H1 (cell line): ENCODE measurements around the gene PCSK4. TPM values are rescaled to one million over a fixed set of nuclear protein-coding genes. Genes with fewer than 3 reads are reported as not detected.

ENCODE experiments used
- CTCF ChIA-PET: fragments of 300-600 bp; sonication (Branson Sonifier 250); formaldehyde crosslinking; loops from one replicate; lab custom pipeline; 2021; ENCODE audit not compliant: partially characterized antibody; lab: Charles Lee
- POLR2A ChIA-PET: fragments of 300-600 bp; sonication (Branson Sonifier 250); formaldehyde crosslinking; loops from one replicate; lab custom pipeline; 2021; ENCODE audit warnings: inconsistent platforms; ENCODE audit not compliant: partially characterized antibody; lab: Charles Lee
- DNase-seq, 2 experiments: peaks; one replicate each; pipeline versions ENCODE4 v3.0.0 to v3.0.0-alpha.2; 2010 to 2022; ENCODE audit warnings: low spot score in 2 of 2, low read depth in 1 of 2, mixed read lengths in 1 of 2
- FAIRE-seq: peaks from 2 replicates; lab custom pipeline; 2011; peaks lifted over from hg19 to GRCh38; lab: Jason Lieb, UNC
- H2AFZ ChIP-seq: 2 replicates; pipeline ENCODE4 v1.8.1; 2012; ENCODE audit warnings: low read length, inconsistent platforms
- H2AK5ac ChIP-seq: 2 replicates; pipeline ENCODE4 v1.6.1; 2013; ENCODE audit warnings: low read depth, low read length
- H2BK120ac ChIP-seq: replicated peaks from 2 replicates; pipeline ENCODE3; 2013; ENCODE audit warnings: low read depth, low read length, inconsistent platforms
- H2BK12ac ChIP-seq: 2 replicates; pipeline ENCODE4 v1.6.1; 2013; ENCODE audit warnings: low read depth, low read length
- H2BK15ac ChIP-seq: 2 replicates; pipeline ENCODE4 v1.6.1; 2013; ENCODE audit warnings: low read length
- H2BK20ac ChIP-seq: 2 replicates; pipeline ENCODE4 v1.6.1; 2013; ENCODE audit warnings: low read length
- H2BK5ac ChIP-seq: 2 replicates; pipeline ENCODE4 v1.6.1; 2013; ENCODE audit warnings: low read depth, low read length
- H3K14ac ChIP-seq: 2 replicates; pipeline ENCODE4 v1.6.1; 2013; ENCODE audit warnings: inconsistent platforms; ENCODE audit not compliant: insufficient read length
- H3K18ac ChIP-seq: 2 replicates; pipeline ENCODE4 v1.6.1; 2013; ENCODE audit warnings: low read length; ENCODE audit errors: extremely low read depth
- H3K23ac ChIP-seq: 2 replicates; pipeline ENCODE4 v1.6.1; 2013; ENCODE audit warnings: inconsistent platforms; ENCODE audit not compliant: insufficient read length
- H3K23me2 ChIP-seq: 2 replicates; pipeline ENCODE4 v1.6.1; 2013; ENCODE audit warnings: low read depth, low read length
- H3K27ac ChIP-seq: 2 replicates; pipeline ENCODE4 v1.6.1; 2011; ENCODE audit warnings: low read depth, low read length, inconsistent platforms
- H3K27me3 ChIP-seq, 4 experiments: replicated peaks in 1 of 4; 1 replicate in 1 of 4; 2 replicates in 3 of 4; pipeline versions ENCODE4 v1.6.1 to v1.8.1; 2011 to 2013; ENCODE audit warnings: low read length in 3 of 4, mild to moderate bottlenecking in 3 of 4, inconsistent platforms in 2 of 4, mixed read lengths in 2 of 4, moderate library complexity in 1 of 4; ENCODE audit not compliant: control insufficient read depth in 3 of 4, insufficient read depth in 3 of 4; ENCODE audit errors: extremely low read depth in 1 of 4
- H3K36me3 ChIP-seq, 4 experiments: 2 replicates each; pipeline versions ENCODE4 v1.6.1 to v1.8.1; 2011 to 2013; ENCODE audit warnings: mild to moderate bottlenecking in 4 of 4, low read length in 3 of 4, moderate library complexity in 2 of 4, control low read depth in 1 of 4, inconsistent platforms in 1 of 4; ENCODE audit not compliant: insufficient read depth in 4 of 4, control insufficient read depth in 2 of 4
- H3K4ac ChIP-seq: replicated peaks from 2 replicates; pipeline ENCODE3; 2013; ENCODE audit warnings: low read length, low read depth, mixed read lengths, inconsistent platforms; ENCODE audit not compliant: insufficient read length
- H3K4me1 ChIP-seq, 4 experiments: replicated peaks in 1 of 4; 1 replicate in 1 of 4; 2 replicates in 3 of 4; pipeline versions ENCODE4 v1.6.1 to v1.8.1; 2011 to 2013; ENCODE audit warnings: low read length in 3 of 4, inconsistent platforms in 2 of 4, mixed read lengths in 1 of 4; ENCODE audit not compliant: insufficient read depth in 4 of 4, control insufficient read depth in 3 of 4
- H3K4me2 ChIP-seq, 2 experiments: 2 replicates each; pipeline versions ENCODE4 v1.6.1 to v1.8.1; 2011 to 2013; ENCODE audit warnings: low read depth in 2 of 2, low read length in 2 of 2, control low read depth in 1 of 2, inconsistent platforms in 1 of 2, mild to moderate bottlenecking in 1 of 2; ENCODE audit not compliant: insufficient read depth in 1 of 2
- H3K4me3 ChIP-seq, 4 experiments: fragments of 200-600, 300-600 bp in 1 of 4; sonication (generic), shearing (Covaris generic), sonication (Bioruptor Twin) in 1 of 4; 2 replicates each; pipeline versions ENCODE4 v1.5.1 to v1.8.1; 2011 to 2016; ENCODE audit warnings: low read length in 4 of 4, low read depth in 3 of 4, control low read depth in 2 of 4, inconsistent platforms in 2 of 4, mild to moderate bottlenecking in 2 of 4, mixed read lengths in 1 of 4, moderate library complexity in 1 of 4; ENCODE audit not compliant: insufficient read depth in 2 of 4; ENCODE audit errors: extremely low read depth in 1 of 4
- H3K56ac ChIP-seq: replicated peaks from 2 replicates; pipeline ENCODE3; 2013; ENCODE audit warnings: low read depth, mild to moderate bottlenecking, mixed read lengths, low read length, inconsistent platforms; ENCODE audit not compliant: insufficient read length
- H3K79me1 ChIP-seq: 2 replicates; pipeline ENCODE4 v1.6.1; 2013; ENCODE audit warnings: low read depth, low read length, control low read depth
- H3K79me2 ChIP-seq, 2 experiments: 2 replicates each; pipeline versions ENCODE4 v1.6.1 to v1.8.1; 2012 to 2013; ENCODE audit warnings: low read length in 2 of 2, mild to moderate bottlenecking in 2 of 2, inconsistent platforms in 1 of 2; ENCODE audit not compliant: insufficient read depth in 2 of 2, control insufficient read depth in 1 of 2
- H3K9ac ChIP-seq, 4 experiments: replicated peaks in 1 of 4; 1 replicate in 1 of 4; 2 replicates in 3 of 4; pipeline versions ENCODE4 v1.6.1 to v1.8.1; 2011 to 2013; ENCODE audit warnings: low read depth in 3 of 4, low read length in 3 of 4, control low read depth in 2 of 4, mild to moderate bottlenecking in 2 of 4, moderate library complexity in 2 of 4, inconsistent platforms in 1 of 4; ENCODE audit errors: extremely low read depth in 1 of 4
- H3K9me3 ChIP-seq, 2 experiments: 2 replicates each; pipeline versions ENCODE4 v1.6.1 to v1.8.1; 2012 to 2013; ENCODE audit warnings: mild to moderate bottlenecking in 2 of 2, moderate library complexity in 2 of 2, control low read depth in 1 of 2, inconsistent platforms in 1 of 2, low read depth in 1 of 2, low read length in 1 of 2, mixed read lengths in 1 of 2; ENCODE audit not compliant: insufficient read depth in 2 of 2
- H4K20me1 ChIP-seq, 2 experiments: replicated peaks in 1 of 2; 2 replicates each; pipeline versions ENCODE3 to v1.8.1; 2011 to 2013; ENCODE audit warnings: inconsistent platforms in 2 of 2, low read length in 2 of 2, mild to moderate bottlenecking in 1 of 2; ENCODE audit not compliant: insufficient read depth in 2 of 2, control insufficient read depth in 1 of 2
- H4K5ac ChIP-seq: 2 replicates; pipeline ENCODE4 v1.6.1; 2013; ENCODE audit warnings: low read length, low read depth, mixed read lengths, inconsistent platforms; ENCODE audit not compliant: insufficient read length
- H4K8ac ChIP-seq: 2 replicates; pipeline ENCODE4 v1.8.0; 2013; ENCODE audit warnings: mild to moderate bottlenecking, moderate library complexity, low read length, inconsistent platforms; ENCODE audit not compliant: insufficient read depth; ENCODE audit errors: extremely low read depth
- H4K91ac ChIP-seq: replicated peaks from 2 replicates; pipeline ENCODE3; 2013; ENCODE audit warnings: low read length, mixed read lengths, inconsistent platforms; ENCODE audit not compliant: insufficient read length
- CHD2 ChIP-seq: IDR thresholded peaks from 2 replicates; pipeline ENCODE4 v1.6.1; 2012; ENCODE audit warnings: low read length, improper control_type of control experiment
- FOSL1 ChIP-seq: IDR thresholded peaks from 2 replicates; pipeline ENCODE4 v1.6.1; 2011; ENCODE audit warnings: mild to moderate bottlenecking, low read depth, low read length, moderate library complexity; ENCODE audit not compliant: insufficient read depth
- PHF8 ChIP-seq: fragments of 200-600 bp; sonication (generic); conservative IDR thresholded peaks from 2 replicates; pipeline ENCODE4 v1.7.1; 2012; ENCODE audit warnings: low read depth, mild to moderate bottlenecking, inconsistent platforms, low read length, moderate library complexity
- POU5F1 ChIP-seq: IDR thresholded peaks from 2 replicates; pipeline ENCODE4 v1.6.1; 2011; ENCODE audit warnings: low read depth, mild to moderate bottlenecking, low read length, moderate library complexity
- RBBP5 ChIP-seq: IDR thresholded peaks from 2 replicates; pipeline ENCODE4 v1.7.1; 2012; ENCODE audit warnings: low read depth, mild to moderate bottlenecking, inconsistent platforms, low read length, moderate library complexity, borderline replicate concordance
- RXRA ChIP-seq: IDR thresholded peaks from 2 replicates; pipeline ENCODE4 v1.6.1; 2011; ENCODE audit warnings: low read depth, mild to moderate bottlenecking, low read length, moderate library complexity; ENCODE audit not compliant: insufficient read depth
- WGBS, 2 experiments: shearing (Covaris generic) in 1 of 2; methylation state at CpG; one replicate each; pipeline versions ENCODE4 v1.1.6 to v1.1.7; 2013 to 2015; ENCODE audit warnings: low lambda C conversion rate in 2 of 2, mixed read lengths in 2 of 2, inconsistent platforms in 1 of 2, low coverage in 1 of 2, missing lambda C conversion rate in 1 of 2; ENCODE audit not compliant: insufficient replicate concordance in 2 of 2, insufficient coverage in 1 of 2, insufficient read length in 1 of 2; ENCODE audit errors: extremely low coverage in 1 of 2, missing lambda C conversion rate in 1 of 2; 5-methylcytosine and 5-hydroxymethylcytosine counted together
- polyA plus RNA-seq, 7 experiments: library from polyadenylated mRNA; depleted of rRNA in 3 of 7; stranded (reverse) in 5 of 7; unstranded in 2 of 7; fragments of >200 nt in 5 of 7; fragments of 200-250 nt in 2 of 7; gene quantifications; 1 replicate in 5 of 7; 2 replicates in 1 of 7; 4 replicates in 1 of 7; pipeline versions ENCODE4 v1.2.1 to v1.2.3, GENCODE V29; 2011 to 2013; ENCODE audit warnings: missing spikeins in 2 of 7, mixed read lengths in 2 of 7
- total RNA-seq: library from RNA; stranded (reverse); fragmentation: NEBNext Ultra II Directional; extraction: Animal tissue kit (Norgen Biotek cat#: 25700); gene quantifications from 2 replicates; pipeline ENCODE4 v1.2.1, GENCODE V29; 2021

The PCSK4 gene
- total and polyA plus RNA-seq, 2 of the 8 experiments (the other 6 are each of a cell fraction or from before 2014, with no cell fraction given), result 9.8 to 10.7 TPM

DNA sequence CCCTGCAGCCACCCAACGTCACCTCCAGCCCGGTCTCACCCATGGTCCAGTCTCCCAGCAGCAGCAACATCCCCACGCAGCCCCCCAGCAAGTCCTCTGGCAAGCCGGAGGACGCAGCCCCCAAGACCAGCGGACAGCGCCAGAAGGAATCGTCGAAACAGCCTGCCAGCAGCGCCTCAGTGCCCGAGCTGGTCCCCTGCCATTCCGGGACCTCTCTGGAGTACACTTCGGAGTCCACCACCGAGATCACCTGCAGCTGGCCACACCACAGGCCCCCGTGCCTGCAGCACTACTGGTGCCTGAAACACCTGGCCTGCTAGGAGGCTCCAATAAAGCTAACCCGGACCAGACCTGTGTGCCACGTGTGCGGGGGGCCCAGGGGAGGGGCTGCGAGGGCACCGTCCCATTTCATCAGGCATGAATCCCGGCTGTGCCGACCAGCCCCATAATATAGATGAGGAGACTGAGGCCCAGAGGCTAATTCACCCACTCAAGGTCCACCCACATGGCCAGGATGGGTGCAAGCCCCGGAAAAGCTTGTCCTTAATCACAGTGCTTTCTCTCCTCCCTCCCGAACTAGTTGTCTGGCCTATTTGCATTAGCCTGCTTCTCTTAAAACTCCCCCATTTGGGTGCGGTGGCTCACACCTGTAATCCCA is 7.6 kb upstream of the PCSK4 start:
- Histone ChIP-seq H2BK5ac (no peak overlapping the region), H3K9ac (no peak overlapping the region), H3K23ac (no peak overlapping the region), H4K20me1 (peaks cover 0 to 5% of the 10 kb centered on the region in 2 experiments), H4K5ac (no peak overlapping the region), H3K23me2 (peaks cover 4% of the 10 kb centered on the region), H3K79me2 (no peaks in the 10 kb centered on the region), H3K4ac (no peak overlapping the region), H4K91ac (no peak overlapping the region), H3K27ac (no peak overlapping the region), H4K8ac (no peak overlapping the region), H2AK5ac (no peak overlapping the region), H2BK15ac (no peak overlapping the region), H3K4me2 (no peak overlapping the region), H3K79me1 (no peaks in the 10 kb centered on the region), H2BK20ac (no peak overlapping the region), H3K4me1 (no peaks in the 10 kb centered on the region; a peak in 2 of 7 replicates), H2BK12ac (no peak overlapping the region), H2AFZ (no peak overlapping the region), H3K27me3 (peaks cover 0 to 4% (median under 1%) of the 10 kb centered on the region in 4 experiments; a peak in 3 of 7 replicates), H3K18ac (no peak overlapping the region), H3K14ac (no peak overlapping the region), H3K4me3 (no peak overlapping the region), H3K9me3 (peaks cover 5 to 11% of the 10 kb centered on the region in 2 experiments; a peak in 2 of 4 replicates), H2BK120ac (no peak overlapping the region), H3K56ac (no peak overlapping the region), H3K36me3 (no peaks in the 10 kb centered on the region)
- 94% methylated on average over 25 of the region's 25 CpGs; no CpG with 5 or more reads in 1 of the 2 experiments for WGBS, 2 experiments
- ChIA-PET POLR2A (no interaction called here), CTCF (interaction anchor here (0.8 kb wide), 1 partner anchor 49 kb away, joined by 4 read pairs; no protein-coding TSS in a partner anchor)
- TF ChIP-seq RXRA (no peak), CHD2 (no peak), PHF8 (no peak), RBBP5 (no peak), FOSL1 (no peak), POU5F1 (no peak)
- DNase-seq (no peak), FAIRE-seq (no peak)
